ENCODE data around the gene PDE11A.

PDE11A gene

DNA sequence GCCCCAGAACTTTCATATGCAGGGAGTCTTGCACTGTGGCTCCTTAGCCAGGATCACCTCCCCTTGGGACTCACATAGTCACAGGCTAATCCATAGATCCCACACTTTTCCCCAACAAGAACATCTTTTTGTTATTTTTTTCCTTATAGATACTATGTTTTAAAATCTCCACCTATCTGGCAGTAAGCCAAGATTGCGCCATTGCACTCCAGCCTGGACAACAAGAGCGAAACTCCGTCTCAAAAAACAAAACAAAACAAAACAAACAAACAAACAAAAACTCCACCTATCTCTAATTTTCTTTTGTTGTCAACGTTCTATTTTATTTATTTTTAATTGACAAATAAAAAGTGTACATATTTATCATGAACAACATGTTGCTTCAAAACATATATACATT lies 141.7 kb downstream of the PDE11A start:
- no peak overlapping the region for H3K9ac ChIP-seq
- peaks cover 4% of the 10 kb centered on the region for H3K79me2 ChIP-seq
- H3K4me1 ChIP-seq: no peaks in the 10 kb centered on the region
- H3K36me3 ChIP-seq (ENCODE audit: control insufficient read depth, insufficient read depth, low read length): no peaks in the 10 kb centered on the region
- H2AFZ ChIP-seq: no peak overlapping the region
- H3K4me2 ChIP-seq (ENCODE audit: low read length): no peak overlapping the region
- no peak overlapping the region for H3K4me3 ChIP-seq (ENCODE audit: low read depth, low read length)
- TF ChIP-seq, protein P1, sequence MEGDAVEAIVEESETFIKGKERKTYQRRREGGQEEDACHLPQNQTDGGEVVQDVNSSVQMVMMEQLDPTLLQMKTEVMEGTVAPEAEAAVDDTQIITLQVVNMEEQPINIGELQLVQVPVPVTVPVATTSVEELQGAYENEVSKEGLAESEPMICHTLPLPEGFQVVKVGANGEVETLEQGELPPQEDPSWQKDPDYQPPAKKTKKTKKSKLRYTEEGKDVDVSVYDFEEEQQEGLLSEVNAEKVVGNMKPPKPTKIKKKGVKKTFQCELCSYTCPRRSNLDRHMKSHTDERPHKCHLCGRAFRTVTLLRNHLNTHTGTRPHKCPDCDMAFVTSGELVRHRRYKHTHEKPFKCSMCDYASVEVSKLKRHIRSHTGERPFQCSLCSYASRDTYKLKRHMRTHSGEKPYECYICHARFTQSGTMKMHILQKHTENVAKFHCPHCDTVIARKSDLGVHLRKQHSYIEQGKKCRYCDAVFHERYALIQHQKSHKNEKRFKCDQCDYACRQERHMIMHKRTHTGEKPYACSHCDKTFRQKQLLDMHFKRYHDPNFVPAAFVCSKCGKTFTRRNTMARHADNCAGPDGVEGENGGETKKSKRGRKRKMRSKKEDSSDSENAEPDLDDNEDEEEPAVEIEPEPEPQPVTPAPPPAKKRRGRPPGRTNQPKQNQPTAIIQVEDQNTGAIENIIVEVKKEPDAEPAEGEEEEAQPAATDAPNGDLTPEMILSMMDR (IDR thresholded peaks at IDR 0.05): no peak
- no peaks in the 10 kb centered on the region for H3K27me3 ChIP-seq (ENCODE audit: control insufficient read depth, insufficient read depth, low read length)
- no peaks in the 10 kb centered on the region for H3K9me3 ChIP-seq (ENCODE audit: control insufficient read depth, low read length)
- no peak overlapping the region for H3K27ac ChIP-seq

DNA sequence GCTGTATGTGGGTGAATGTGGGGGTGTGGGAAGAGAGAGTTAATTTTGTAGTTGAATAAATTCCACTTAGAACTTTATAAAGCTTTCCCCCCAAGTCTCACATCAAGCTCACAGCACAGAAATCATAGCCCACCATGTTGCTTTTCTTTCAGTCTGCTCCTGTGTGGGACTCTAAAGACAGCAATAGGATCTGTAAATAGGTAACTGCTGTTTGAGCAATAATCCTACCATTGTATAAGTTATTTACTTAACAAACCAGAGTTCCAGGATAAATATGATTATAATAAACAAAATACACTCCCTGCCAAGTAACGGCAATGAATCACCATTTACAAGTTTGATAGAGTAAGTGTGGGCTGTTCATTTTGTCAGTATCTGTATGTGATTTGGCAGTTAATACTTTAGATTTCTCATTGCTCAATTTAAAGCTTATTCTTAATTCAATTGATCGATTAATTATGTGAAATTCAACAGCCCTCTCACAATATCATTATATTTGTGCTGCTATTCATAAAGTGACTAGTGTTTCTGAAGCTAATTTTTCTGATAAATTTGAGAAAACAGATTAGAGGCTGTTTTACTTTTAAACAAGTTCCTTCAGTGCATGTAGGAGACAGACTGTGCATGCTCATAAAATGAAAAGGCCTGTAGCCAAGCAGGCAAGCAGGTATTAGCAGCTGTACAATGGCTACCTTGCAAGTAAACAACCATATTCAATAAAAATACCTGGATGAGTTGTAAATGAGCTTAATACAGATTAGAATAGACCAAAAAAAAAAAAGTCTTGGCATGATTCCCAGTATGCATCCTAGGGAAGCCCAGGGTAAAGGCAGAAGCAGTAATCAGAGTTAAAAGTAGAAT lies 142.7 kb downstream of the PDE11A start:
- Histone ChIP-seq H3K4me2 (ENCODE audit: low read length) (no peak overlapping the region), H3K4me3 (ENCODE audit: low read depth, low read length) (no peak overlapping the region)
- TF ChIP-seq, protein P1 (IDR thresholded peaks at IDR 0.05): no peak

DNA sequence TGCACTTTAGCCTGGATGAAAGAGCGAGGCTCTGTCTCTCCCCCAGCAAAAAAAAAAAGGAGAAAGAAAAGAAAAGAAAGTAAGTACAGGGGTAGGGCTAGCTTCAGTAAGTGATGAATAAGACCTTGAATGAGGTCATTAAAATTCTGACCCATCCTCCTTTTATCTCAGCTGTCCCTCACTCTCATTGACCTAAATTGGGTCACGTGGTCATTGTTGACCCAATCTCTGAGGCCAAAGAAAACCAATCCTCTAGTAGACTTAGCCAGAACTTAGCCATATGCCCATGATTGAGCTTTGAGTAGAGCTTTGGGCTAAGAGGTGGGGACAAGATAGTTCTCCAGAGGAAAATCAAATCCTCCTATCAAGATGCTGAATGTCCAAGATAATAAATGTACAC lies 149.3 kb downstream of the PDE11A start:
- no peak overlapping the region for H3K4me2 ChIP-seq (ENCODE audit: low read length)
- TF ChIP-seq, protein P1 (IDR thresholded peaks at IDR 0.05): no peak
- H2AFZ ChIP-seq: no peak overlapping the region
- H3K79me2 ChIP-seq: peaks cover 4% of the 10 kb centered on the region
- no peaks in the 10 kb centered on the region for H3K27me3 ChIP-seq (ENCODE audit: control insufficient read depth, insufficient read depth, low read length)
- H3K9ac ChIP-seq: no peak overlapping the region
- no peak overlapping the region for H3K27ac ChIP-seq
- H3K4me1 ChIP-seq: no peaks in the 10 kb centered on the region
- H3K4me3 ChIP-seq (ENCODE audit: low read depth, low read length): no peak overlapping the region
- no peaks in the 10 kb centered on the region for H3K36me3 ChIP-seq (ENCODE audit: control insufficient read depth, insufficient read depth, low read length)
- no peaks in the 10 kb centered on the region for H3K9me3 ChIP-seq (ENCODE audit: control insufficient read depth, low read length)

More for the DNA sequence above, 142.7 kb downstream of the PDE11A start:
- Histone ChIP-seq H3K36me3 (ENCODE audit: control insufficient read depth, insufficient read depth, low read length) (no peaks in the 10 kb centered on the region), H3K79me2 (peaks cover 4% of the 10 kb centered on the region), H3K27me3 (ENCODE audit: control insufficient read depth, insufficient read depth, low read length) (no peaks in the 10 kb centered on the region), H2AFZ (no peak overlapping the region), H3K9ac (no peak overlapping the region), H3K9me3 (ENCODE audit: control insufficient read depth, low read length) (no peaks in the 10 kb centered on the region), H3K27ac (no peak overlapping the region), H3K4me1 (no peaks in the 10 kb centered on the region)

DNA sequence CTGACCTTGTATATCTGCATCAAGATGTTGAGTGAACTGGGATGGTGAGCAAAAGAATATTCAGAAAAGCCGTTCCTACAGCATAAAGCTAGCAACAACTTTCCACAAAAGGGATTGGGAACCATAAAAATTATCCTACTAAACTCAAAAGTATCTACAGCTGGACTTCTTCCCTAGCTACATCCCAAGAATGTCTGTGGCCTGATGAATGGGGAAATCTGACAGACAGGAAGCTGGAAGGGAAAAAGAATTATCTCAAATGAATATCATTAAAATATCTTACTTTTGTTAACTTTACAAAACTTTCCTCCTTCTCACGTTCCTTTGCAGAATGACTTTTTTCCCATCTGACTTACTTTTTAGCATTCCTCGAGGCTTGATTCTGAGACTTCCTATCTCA lies 150.9 kb downstream of the PDE11A start:
- Histone ChIP-seq H3K36me3 (ENCODE audit: control insufficient read depth, insufficient read depth, low read length) (no peaks in the 10 kb centered on the region), H3K27ac (no peak overlapping the region), H3K27me3 (ENCODE audit: control insufficient read depth, insufficient read depth, low read length) (no peaks in the 10 kb centered on the region), H3K79me2 (no peaks in the 10 kb centered on the region), H3K4me3 (ENCODE audit: low read depth, low read length) (no peak overlapping the region), H2AFZ (no peak overlapping the region), H3K9me3 (ENCODE audit: control insufficient read depth, low read length) (no peaks in the 10 kb centered on the region), H3K4me1 (no peaks in the 10 kb centered on the region), H3K9ac (no peak overlapping the region), H3K4me2 (ENCODE audit: low read length) (no peak overlapping the region)
- TF ChIP-seq, protein P1 (IDR thresholded peaks at IDR 0.05): no peak

DNA sequence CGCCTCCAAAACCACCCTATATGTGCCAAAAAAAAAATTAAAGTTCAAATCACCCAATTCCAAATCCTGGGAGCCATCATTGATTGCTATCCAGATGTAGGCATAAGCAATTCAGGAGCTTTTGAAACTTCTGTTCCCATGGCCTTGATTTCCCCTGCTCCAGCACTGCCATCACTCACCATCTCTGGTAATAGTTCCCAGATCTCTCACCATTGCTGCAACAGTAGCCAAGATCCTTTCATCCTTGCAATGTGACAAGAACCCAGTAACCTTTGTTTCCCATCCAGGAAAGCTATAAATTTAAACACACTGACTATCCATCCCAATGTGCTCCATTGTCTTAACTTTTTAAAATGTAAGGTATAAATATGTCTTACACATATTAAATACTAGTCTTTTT lies 155.4 kb downstream of the PDE11A start:
- Histone ChIP-seq H3K4me2 (ENCODE audit: low read length) (no peak overlapping the region), H3K9ac (no peak overlapping the region), H3K4me3 (ENCODE audit: low read depth, low read length) (no peak overlapping the region), H3K4me1 (no peaks in the 10 kb centered on the region), H3K27ac (no peak overlapping the region), H3K36me3 (ENCODE audit: control insufficient read depth, insufficient read depth, low read length) (no peaks in the 10 kb centered on the region), H3K27me3 (ENCODE audit: control insufficient read depth, insufficient read depth, low read length) (no peaks in the 10 kb centered on the region), H3K9me3 (ENCODE audit: control insufficient read depth, low read length) (no peaks in the 10 kb centered on the region), H2AFZ (no peak overlapping the region), H3K79me2 (no peaks in the 10 kb centered on the region)
- TF ChIP-seq, protein P1 (IDR thresholded peaks at IDR 0.05): no peak

Measured in parathyroid adenoma (tissue), 2 donors.